Measurements from ENCODE around the gene RNF181. TPM values are rescaled to one million over a fixed set of nuclear protein-coding genes. Genes with fewer than 3 reads are reported as not detected.

The RNF181 gene
- total and polyA plus RNA-seq, 2 of the 13 experiments (the other 11 are each of a cell fraction or from before 2014, with no cell fraction given) = 224 to 578 TPM

DNA sequence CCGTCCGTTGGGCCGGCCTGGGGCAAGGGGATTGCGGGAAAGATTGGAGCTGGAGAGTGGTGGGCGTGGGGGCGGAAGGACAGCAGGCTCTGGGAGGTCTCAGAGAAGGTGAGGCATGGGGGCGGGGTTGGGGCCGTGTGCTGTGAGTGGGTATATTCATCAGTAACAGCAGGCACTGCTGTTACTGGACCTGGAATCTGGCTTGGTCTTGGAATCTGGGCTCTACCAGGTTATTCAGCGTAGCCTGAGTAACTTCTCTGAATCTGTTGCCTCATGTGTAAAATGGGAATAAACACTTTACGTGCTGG, 435 bp downstream of the RNF181 start (continued):
- TF ChIP-seq, protein P1, sequence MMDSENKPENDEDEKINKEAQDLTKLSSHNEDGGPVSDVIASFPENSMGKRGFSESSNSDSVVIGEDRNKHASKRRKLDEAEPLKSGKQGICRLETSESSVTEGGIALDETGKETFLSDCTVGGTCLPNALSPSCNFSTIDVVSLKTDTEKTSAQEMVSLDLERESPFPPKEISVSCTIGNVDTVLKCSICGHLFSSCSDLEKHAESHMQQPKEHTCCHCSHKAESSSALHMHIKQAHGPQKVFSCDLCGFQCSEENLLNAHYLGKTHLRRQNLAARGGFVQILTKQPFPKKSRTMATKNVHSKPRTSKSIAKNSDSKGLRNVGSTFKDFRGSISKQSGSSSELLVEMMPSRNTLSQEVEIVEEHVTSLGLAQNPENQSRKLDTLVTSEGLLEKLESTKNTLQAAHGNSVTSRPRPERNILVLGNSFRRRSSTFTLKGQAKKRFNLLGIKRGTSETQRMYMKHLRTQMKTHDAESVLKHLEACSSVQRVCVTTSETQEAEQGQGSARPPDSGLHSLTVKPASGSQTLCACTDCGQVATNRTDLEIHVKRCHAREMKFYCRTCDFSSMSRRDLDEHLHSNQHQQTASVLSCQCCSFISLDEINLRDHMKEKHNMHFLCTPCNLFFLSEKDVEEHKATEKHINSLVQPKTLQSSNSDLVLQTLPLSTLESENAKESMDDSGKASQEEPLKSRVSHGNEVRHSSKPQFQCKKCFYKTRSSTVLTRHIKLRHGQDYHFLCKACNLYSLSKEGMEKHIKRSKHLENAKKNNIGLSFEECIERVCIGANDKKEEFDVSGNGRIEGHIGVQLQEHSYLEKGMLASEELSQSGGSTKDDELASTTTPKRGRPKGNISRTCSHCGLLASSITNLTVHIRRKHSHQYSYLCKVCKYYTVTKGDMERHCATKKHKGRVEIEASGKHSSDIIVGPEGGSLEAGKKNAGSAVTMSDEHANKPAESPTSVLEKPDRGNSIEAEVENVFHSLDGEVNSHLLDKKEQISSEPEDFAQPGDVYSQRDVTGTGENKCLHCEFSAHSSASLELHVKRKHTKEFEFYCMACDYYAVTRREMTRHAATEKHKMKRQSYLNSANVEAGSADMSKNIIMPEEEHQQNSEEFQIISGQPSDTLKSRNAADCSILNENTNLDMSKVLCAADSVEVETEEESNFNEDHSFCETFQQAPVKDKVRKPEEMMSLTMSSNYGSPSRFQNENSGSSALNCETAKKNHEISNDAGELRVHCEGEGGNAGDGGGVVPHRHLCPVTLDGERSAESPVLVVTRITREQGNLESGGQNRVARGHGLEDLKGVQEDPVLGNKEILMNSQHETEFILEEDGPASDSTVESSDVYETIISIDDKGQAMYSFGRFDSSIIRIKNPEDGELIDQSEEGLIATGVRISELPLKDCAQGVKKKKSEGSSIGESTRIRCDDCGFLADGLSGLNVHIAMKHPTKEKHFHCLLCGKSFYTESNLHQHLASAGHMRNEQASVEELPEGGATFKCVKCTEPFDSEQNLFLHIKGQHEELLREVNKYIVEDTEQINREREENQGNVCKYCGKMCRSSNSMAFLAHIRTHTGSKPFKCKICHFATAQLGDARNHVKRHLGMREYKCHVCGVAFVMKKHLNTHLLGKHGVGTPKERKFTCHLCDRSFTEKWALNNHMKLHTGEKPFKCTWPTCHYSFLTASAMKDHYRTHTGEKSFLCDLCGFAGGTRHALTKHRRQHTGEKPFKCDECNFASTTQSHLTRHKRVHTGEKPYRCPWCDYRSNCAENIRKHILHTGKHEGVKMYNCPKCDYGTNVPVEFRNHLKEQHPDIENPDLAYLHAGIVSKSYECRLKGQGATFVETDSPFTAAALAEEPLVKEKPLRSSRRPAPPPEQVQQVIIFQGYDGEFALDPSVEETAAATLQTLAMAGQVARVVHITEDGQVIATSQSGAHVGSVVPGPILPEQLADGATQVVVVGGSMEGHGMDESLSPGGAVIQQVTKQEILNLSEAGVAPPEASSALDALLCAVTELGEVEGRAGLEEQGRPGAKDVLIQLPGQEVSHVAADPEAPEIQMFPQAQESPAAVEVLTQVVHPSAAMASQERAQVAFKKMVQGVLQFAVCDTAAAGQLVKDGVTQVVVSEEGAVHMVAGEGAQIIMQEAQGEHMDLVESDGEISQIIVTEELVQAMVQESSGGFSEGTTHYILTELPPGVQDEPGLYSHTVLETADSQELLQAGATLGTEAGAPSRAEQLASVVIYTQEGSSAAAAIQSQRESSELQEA (CRISPR knock-in tag; IDR thresholded peaks at IDR 0.05; ENCODE audit: not compliant biosample characterization) = no peak
- TF ChIP-seq KDM6A (CRISPR knock-in tag; IDR thresholded peaks at IDR 0.05; ENCODE audit: low read depth) (no peak), ZNF577 (CRISPR knock-in tag; IDR thresholded peaks at IDR 0.05; ENCODE audit: borderline replicate concordance, low read depth) (no peak), NPAS2 (CRISPR knock-in tag; IDR thresholded peaks at IDR 0.05; ENCODE audit: borderline replicate concordance) (no peak), MXI1 (IDR thresholded peaks at IDR 0.05; ENCODE audit: borderline replicate concordance, low read depth, low read length) (no peak)
- TF ChIP-seq, protein P2, sequence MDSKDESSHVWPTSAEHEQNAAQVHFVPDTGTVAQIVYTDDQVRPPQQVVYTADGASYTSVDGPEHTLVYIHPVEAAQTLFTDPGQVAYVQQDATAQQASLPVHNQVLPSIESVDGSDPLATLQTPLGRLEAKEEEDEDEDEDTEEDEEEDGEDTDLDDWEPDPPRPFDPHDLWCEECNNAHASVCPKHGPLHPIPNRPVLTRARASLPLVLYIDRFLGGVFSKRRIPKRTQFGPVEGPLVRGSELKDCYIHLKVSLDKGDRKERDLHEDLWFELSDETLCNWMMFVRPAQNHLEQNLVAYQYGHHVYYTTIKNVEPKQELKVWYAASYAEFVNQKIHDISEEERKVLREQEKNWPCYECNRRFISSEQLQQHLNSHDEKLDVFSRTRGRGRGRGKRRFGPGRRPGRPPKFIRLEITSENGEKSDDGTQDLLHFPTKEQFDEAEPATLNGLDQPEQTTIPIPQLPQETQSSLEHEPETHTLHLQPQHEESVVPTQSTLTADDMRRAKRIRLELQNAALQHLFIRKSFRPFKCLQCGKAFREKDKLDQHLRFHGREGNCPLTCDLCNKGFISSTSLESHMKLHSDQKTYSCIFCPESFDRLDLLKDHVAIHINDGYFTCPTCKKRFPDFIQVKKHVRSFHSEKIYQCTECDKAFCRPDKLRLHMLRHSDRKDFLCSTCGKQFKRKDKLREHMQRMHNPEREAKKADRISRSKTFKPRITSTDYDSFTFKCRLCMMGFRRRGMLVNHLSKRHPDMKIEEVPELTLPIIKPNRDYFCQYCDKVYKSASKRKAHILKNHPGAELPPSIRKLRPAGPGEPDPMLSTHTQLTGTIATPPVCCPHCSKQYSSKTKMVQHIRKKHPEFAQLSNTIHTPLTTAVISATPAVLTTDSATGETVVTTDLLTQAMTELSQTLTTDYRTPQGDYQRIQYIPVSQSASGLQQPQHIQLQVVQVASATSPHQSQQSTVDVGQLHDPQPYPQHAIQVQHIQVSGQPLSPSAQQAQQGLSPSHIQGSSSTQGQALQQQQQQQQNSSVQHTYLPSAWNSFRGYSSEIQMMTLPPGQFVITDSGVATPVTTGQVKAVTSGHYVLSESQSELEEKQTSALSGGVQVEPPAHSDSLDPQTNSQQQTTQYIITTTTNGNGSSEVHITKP (CRISPR knock-in tag; IDR thresholded peaks at IDR 0.05; ENCODE audit: low read depth) = 0 out of 2 replicates have a peak, but pooled peaks have one; percentile 1
- TF ChIP-seq, protein P3, sequence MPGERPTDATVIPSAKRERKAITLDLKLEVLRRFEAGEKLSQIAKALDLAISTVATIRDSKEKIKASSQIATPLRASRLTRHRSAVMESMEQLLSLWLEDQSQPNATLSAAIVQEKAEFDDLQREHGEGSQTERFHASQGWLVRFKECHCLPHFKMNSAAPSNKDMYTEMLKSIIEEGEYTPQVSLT (CRISPR knock-in tag; IDR thresholded peaks at IDR 0.05; ENCODE audit: borderline replicate concordance, low read depth) = no peak
